AG04450 (cell line): ENCODE data around the gene HLA-DQB1. TPM values are rescaled to one million over a fixed set of nuclear protein-coding genes. Genes with fewer than 3 reads are reported as not detected.
"Not testable (repeated sequence)": the region's sequence is repeated elsewhere in the genome, so short reads cannot be mapped to it uniquely, and the experiment has no call there.

Experiments
- CTCF ChIA-PET: fragments of 300-600, 350-600 bp; formaldehyde crosslinking; extraction: SDS; loops from one replicate; lab custom pipeline; 2022; ENCODE audit warnings: antibody characterized with exemption, inconsistent platforms; lab: Charles Lee
- POLR2A ChIA-PET: fragments of 350-600 bp; formaldehyde crosslinking; extraction: SDS; loops from one replicate; lab custom pipeline; 2021; ENCODE audit warnings: antibody characterized with exemption, inconsistent platforms; lab: Yijun Ruan, JAX
- DNase-seq: peaks from one replicate; pipeline ENCODE4 v3.0.0-alpha.2; 2011; ENCODE audit warnings: low read depth, low spot score
- H3K27ac ChIP-seq: one replicate; pipeline ENCODE4 v1.5.1; 2012; ENCODE audit warnings: low read depth, low read length, control low read depth
- H3K27me3 ChIP-seq: one replicate; pipeline ENCODE4 v1.6.0; 2012; ENCODE audit warnings: low read length; ENCODE audit not compliant: control insufficient read depth, insufficient read depth
- H3K4me3 ChIP-seq: 2 replicates; pipeline ENCODE4 v1.5.1; 2011; ENCODE audit warnings: mild to moderate bottlenecking, low read depth, low read length, control low read depth
- H3K9me3 ChIP-seq: 2 replicates; pipeline ENCODE4 v1.5.1; 2012; ENCODE audit warnings: low read length; ENCODE audit not compliant: control insufficient read depth, insufficient read depth
- CTCF ChIP-seq: IDR thresholded peaks from 2 replicates; pipeline ENCODE4 v1.5.1; 2011; ENCODE audit warnings: low read depth, low read length, control low read depth, inconsistent platforms
- polyA minus RNA-seq: library from RNA; depleted of rRNA, polyadenylated mRNA; stranded (reverse); fragments of >200 nt; gene quantifications from 2 replicates; pipeline ENCODE4 v1.2.3, GENCODE V29; 2011; rRNA and poly(A)+ RNA removed
- polyA plus RNA-seq: library from polyadenylated mRNA; depleted of rRNA; stranded (reverse); fragments of >200 nt; gene quantifications from 2 replicates; pipeline ENCODE4 v1.2.3, GENCODE V29; 2011; rRNA removed

HLA-DQB1 gene
- not detected in 2 replicates for polyA plus RNA-seq
- not detected in 2 replicates for polyA minus RNA-seq

DNA sequence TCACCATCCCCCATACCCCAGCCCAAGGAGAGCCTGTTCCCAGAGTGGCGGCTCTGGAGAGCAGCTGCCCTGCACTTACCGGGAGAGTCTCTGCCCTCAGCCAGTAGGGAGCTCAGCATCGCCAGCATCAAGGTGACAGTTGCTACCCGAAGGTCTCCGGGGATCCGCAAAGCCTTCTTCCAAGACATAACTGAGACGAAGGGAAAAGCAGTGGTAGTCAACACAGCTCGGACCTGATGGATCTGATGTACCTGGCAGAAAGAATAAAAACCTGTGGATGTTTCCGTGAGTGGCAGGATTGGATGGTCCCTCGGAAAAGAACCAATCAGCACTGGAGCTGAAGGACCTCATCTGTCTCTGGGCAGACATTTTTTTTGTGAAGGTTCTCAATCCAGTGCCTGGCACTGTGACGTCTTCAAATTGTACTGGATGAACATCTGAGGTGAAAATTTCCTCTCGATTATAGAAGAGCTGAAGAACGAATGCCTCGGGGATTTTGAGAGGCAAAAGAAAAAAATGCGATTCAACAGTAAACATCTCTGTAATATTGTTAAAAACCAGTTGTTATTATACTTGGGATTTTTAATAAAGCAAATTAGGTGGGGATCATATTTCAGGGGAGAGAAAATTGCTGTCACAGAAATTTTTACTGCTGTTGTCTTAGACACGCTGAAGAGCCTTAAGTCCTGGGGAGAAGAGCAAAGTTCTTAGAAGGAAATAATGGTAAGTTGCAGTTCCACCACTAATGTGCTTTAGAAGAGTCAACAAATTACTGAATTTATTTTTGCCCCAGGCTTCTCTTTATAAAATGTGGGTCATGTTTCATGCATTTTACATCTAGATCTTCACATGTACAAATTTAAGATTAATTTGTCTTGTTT lies at the start of gene HLA-DQB1:
HLA-DQB1 (minus strand) TSS at position 238 of the 881 bp plus-strand sequence; CDS start at position 188, 50 bp downstream.
- no peaks in the 10 kb centered on the region for H3K9me3 ChIP-seq
- no peaks in the 10 kb centered on the region for H3K27me3 ChIP-seq
- no peak within 1 kb of the TSS for H3K4me3 ChIP-seq
- no peak for DNase-seq
- no peak for TF ChIP-seq CTCF
- CTCF ChIA-PET = no interaction called here
- no peak within 1 kb of the TSS for H3K27ac ChIP-seq
- POLR2A ChIA-PET = no interaction called here

GRCh38 chr6:32713241-32713640 lies 46.8 kb upstream of the HLA-DQB1 start:
- TF ChIP-seq CTCF = no peak
- H3K27ac ChIP-seq = no peak overlapping the region
- ChIA-PET CTCF (no interaction called here), POLR2A (no interaction called here)
- H3K4me3 ChIP-seq = no peak overlapping the region
- DNase-seq = no peak
- H3K9me3 ChIP-seq = no peaks in the 10 kb centered on the region
- no peaks in the 10 kb centered on the region for H3K27me3 ChIP-seq

DNA sequence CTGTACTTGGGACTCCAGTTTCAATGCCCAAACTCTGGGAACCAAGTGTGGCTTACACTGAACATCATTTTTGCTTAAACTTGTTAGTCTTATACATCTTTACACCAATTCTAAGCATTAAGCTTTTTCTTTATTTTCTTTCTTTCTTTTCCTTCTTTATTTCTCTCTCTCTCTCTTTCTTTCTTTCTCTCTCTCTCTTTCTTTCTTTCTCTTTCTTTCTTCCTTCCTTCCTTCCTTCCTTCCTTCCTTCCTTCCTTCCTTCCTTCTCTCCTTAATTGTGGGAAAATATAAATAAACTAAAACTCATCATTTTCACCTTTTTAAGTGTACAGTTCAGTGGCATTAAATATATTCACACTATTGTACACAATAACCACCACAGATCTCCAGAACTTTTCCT lies 43.2 kb upstream of the HLA-DQB1 start:
- no peaks in the 10 kb centered on the region for H3K9me3 ChIP-seq
- TF ChIP-seq CTCF = no peak
- DNase-seq = no peak
- ChIA-PET POLR2A (no interaction called here), CTCF (no interaction called here)
- no peak overlapping the region for H3K27ac ChIP-seq
- H3K4me3 ChIP-seq = no peak overlapping the region
- H3K27me3 ChIP-seq = no peaks in the 10 kb centered on the region

DNA sequence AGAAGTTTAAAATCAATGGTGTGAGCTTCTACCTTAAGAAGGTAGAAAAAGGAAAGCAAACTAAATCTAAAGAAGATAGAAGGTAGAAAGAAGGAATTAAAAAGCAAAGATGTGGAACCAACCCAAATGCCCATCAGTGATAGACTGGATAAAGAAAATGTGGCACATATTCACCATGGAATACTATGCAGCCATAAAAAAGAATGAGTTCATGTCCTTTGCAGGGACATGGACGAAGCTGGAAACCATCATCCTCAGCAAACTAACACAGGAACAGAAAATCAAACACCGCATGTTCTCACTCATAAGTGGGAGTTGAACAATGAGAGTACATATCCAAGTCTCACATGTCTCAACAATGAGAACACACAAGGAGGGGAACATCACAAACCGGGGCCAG lies 38.7 kb upstream of the HLA-DQB1 start:
- POLR2A ChIA-PET, CTCF ChIA-PET, H3K4me3 ChIP-seq, DNase-seq, H3K27ac ChIP-seq, H3K9me3 ChIP-seq, H3K27me3 ChIP-seq: not testable (repeated sequence)

DNA sequence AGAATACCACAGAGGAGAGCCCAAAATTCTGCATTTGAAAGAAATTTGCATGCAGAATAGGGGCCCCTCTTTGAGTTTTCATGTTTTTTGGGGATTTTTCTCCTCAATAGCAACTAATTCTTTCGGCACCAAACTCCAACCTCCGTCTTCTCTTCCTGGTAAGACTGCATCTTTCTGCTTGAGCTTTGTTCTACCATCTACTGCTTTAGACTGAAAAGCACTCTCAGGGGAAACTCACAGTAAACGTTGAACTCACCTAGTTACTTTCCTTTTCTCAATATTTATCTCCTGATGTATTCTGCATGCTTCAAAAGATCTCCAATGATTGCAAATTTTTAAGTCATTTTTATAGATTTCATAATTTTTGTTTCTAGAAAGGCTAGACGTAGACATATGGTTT lies 36.9 kb upstream of the HLA-DQB1 start:
- no peak overlapping the region for H3K27ac ChIP-seq
- no peaks in the 10 kb centered on the region for H3K9me3 ChIP-seq
- ChIA-PET POLR2A (no interaction called here), CTCF (interaction anchor here (1.4 to 4.3 kb wide), 3 partner anchors 165 to 458 kb away, joined by 5 to 33 read pairs (median 6); no protein-coding TSS in a partner anchor)
- no peaks in the 10 kb centered on the region for H3K27me3 ChIP-seq
- H3K4me3 ChIP-seq = no peak overlapping the region
- no peak for TF ChIP-seq CTCF
- no peak for DNase-seq
